ENCODE data around the gene THSD7B.

Gene THSD7B

GRCh38 chr2:137187216-137187615 lies 421.9 kb downstream of the THSD7B start:
- no peak overlapping the region for H2BK120ac ChIP-seq (ENCODE audit: low read depth, low read length)
- H3K4ac ChIP-seq (ENCODE audit: low read depth in 1 of 2, low read length in 2 of 2), result no peak overlapping the region
- H3K79me1 ChIP-seq (replicated peaks; ENCODE audit: low read length, poor library complexity, severe bottlenecking), result no peaks in the 10 kb centered on the region
- H3K27ac ChIP-seq (ENCODE audit: low read length, poor library complexity, severe bottlenecking), result no peak overlapping the region
- no peak overlapping the region for H3K23ac ChIP-seq (ENCODE audit: low read length in 2 of 2)
- H2BK5ac ChIP-seq (ENCODE audit: low read depth, low read length, poor library complexity, severe bottlenecking), result no peak overlapping the region
- no peak overlapping the region for H3K4me3 ChIP-seq (ENCODE audit: insufficient read depth in 1 of 2, low read depth in 1 of 2, low read length in 2 of 2)
- no peak overlapping the region for H2BK12ac ChIP-seq (ENCODE audit: low read length in 2 of 2)
- no peak for DNase-seq
- no peaks in the 10 kb centered on the region for H3K9me3 ChIP-seq (ENCODE audit: control insufficient read depth, low read length)
- no peak overlapping the region for H3K18ac ChIP-seq (ENCODE audit: low read depth in 1 of 2, low read length in 2 of 2)
- H3K27me3 ChIP-seq (ENCODE audit: control insufficient read depth in 1 of 2, insufficient read depth in 1 of 2, low read length in 2 of 2), result no peaks in the 10 kb centered on the region
- no peak overlapping the region for H2BK15ac ChIP-seq (ENCODE audit: low read depth, poor library complexity, severe bottlenecking)
- H3K14ac ChIP-seq (ENCODE audit: low read length in 2 of 2), result no peak overlapping the region
- H3K4me1 ChIP-seq (ENCODE audit: control insufficient read depth, insufficient read depth, low read depth, low read length), result peaks cover 6% of the 10 kb centered on the region
- no peaks in the 10 kb centered on the region for H3K36me3 ChIP-seq (ENCODE audit: control insufficient read depth in 1 of 2, insufficient read depth in 2 of 2, low read depth in 1 of 2, low read length in 2 of 2)
- no peak overlapping the region for H2AK5ac ChIP-seq (ENCODE audit: low read length, severe bottlenecking)
- no peak overlapping the region for H4K8ac ChIP-seq (ENCODE audit: low read length)
- no peak overlapping the region for H3K9ac ChIP-seq (ENCODE audit: low read length)
- no peak overlapping the region for H2AFZ ChIP-seq (ENCODE audit: low read depth, low read length)
- no peak overlapping the region for H4K91ac ChIP-seq (ENCODE audit: low read length)
- 81% methylated on average over 2 of the region's 2 CpGs for WGBS
- H3K4me2 ChIP-seq (ENCODE audit: low read length, poor library complexity, severe bottlenecking), result no peak overlapping the region

- Histone ChIP-seq H3K14ac (ENCODE audit: low read length in 2 of 2) (no peak overlapping the region), H3K4me2 (ENCODE audit: low read length, poor library complexity, severe bottlenecking) (no peak overlapping the region), H2AK5ac (ENCODE audit: low read length, severe bottlenecking) (no peak overlapping the region), H3K18ac (ENCODE audit: low read depth in 1 of 2, low read length in 2 of 2) (no peak overlapping the region), H3K23ac (ENCODE audit: low read length in 2 of 2) (no peak overlapping the region), H2BK15ac (ENCODE audit: low read depth, poor library complexity, severe bottlenecking) (no peak overlapping the region), H3K27ac (ENCODE audit: low read length, poor library complexity, severe bottlenecking) (no peak overlapping the region), H3K4me3 (ENCODE audit: insufficient read depth in 1 of 2, low read depth in 1 of 2, low read length in 2 of 2) (no peak overlapping the region), H3K79me1 (replicated peaks; ENCODE audit: low read length, poor library complexity, severe bottlenecking) (no peaks in the 10 kb centered on the region), H3K9me3 (ENCODE audit: control insufficient read depth, low read length) (no peaks in the 10 kb centered on the region), H3K4ac (ENCODE audit: low read depth in 1 of 2, low read length in 2 of 2) (no peak overlapping the region), H3K4me1 (ENCODE audit: control insufficient read depth, insufficient read depth, low read depth, low read length) (peaks cover 9% of the 10 kb centered on the region), H4K91ac (ENCODE audit: low read length) (no peak overlapping the region), H2BK5ac (ENCODE audit: low read depth, low read length, poor library complexity, severe bottlenecking) (no peak overlapping the region), H3K27me3 (ENCODE audit: control insufficient read depth in 1 of 2, insufficient read depth in 1 of 2, low read length in 2 of 2) (no peaks in the 10 kb centered on the region), H2AFZ (ENCODE audit: low read depth, low read length) (no peak overlapping the region), H3K9ac (ENCODE audit: low read length) (no peak overlapping the region), H3K36me3 (ENCODE audit: control insufficient read depth in 1 of 2, insufficient read depth in 2 of 2, low read depth in 1 of 2, low read length in 2 of 2) (no peaks in the 10 kb centered on the region), H2BK12ac (ENCODE audit: low read length in 2 of 2) (no peak overlapping the region), H2BK120ac (ENCODE audit: low read depth, low read length) (no peak overlapping the region), H4K8ac (ENCODE audit: low read length) (no peak overlapping the region)
- 57% methylated on average over 13 of the region's 13 CpGs for WGBS
- no peak for DNase-seq
Measured at GRCh38 chr2:137190411-137191195, 425.3 kb downstream of the THSD7B start.

DNA sequence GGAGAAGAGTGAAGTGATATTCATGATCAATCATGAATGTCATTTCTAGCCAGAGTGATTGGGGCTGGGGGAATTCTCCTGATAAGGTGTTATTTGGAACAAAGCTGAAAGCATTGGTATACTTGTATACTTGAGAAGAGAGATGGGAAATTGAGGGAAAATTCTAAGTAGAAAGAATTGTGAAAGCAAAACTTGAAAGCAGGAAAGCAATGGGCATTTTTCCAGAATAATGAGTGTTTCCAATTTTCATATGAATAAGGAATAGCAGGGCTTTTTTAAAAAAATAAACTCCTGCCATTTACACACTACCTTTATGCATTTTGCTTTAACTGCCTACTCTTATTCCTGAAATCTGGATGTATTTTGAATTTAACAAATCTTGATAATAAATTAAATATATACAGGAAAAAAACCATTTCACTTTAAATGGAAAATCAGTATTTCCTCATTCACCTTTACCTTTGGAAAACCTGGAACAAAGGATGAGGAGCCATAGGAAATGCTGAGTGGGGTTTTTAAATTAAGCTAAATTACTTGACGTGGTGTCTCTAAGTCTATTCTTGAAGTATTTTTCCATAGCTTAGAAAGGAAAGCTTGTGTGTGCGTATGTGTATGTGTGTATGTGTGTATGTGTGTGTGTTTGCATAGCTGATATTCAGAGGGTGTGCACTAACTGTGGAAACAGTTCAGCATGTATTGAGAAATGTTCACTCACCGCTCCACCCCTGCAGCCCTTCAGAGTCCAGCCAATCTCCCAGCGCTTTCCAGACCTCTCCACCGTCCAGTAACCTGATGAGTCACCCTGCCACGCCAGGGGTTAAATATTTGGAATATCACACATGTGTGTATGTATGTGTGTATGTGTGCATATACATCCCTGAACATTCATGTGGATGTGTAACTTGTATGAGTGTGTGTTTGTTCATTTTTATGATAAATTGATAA lies 427.3 kb downstream of the THSD7B start:
- H3K79me1 ChIP-seq (replicated peaks; ENCODE audit: low read length, poor library complexity, severe bottlenecking), result no peaks in the 10 kb centered on the region
- DNase-seq, result peak; percentile 8
- no peak overlapping the region for H3K4me2 ChIP-seq (ENCODE audit: low read length, poor library complexity, severe bottlenecking)
- H3K14ac ChIP-seq (ENCODE audit: low read length in 2 of 2), result no peak overlapping the region
- H3K18ac ChIP-seq (ENCODE audit: low read depth in 1 of 2, low read length in 2 of 2), result no peak overlapping the region
- no peak overlapping the region for H3K9ac ChIP-seq (ENCODE audit: low read length)
- no peak overlapping the region for H2AFZ ChIP-seq (ENCODE audit: low read depth, low read length)
- no peak overlapping the region for H3K23ac ChIP-seq (ENCODE audit: low read length in 2 of 2)
- H3K4me3 ChIP-seq (ENCODE audit: insufficient read depth in 1 of 2, low read depth in 1 of 2, low read length in 2 of 2), result no peak overlapping the region
- no peak overlapping the region for H2BK5ac ChIP-seq (ENCODE audit: low read depth, low read length, poor library complexity, severe bottlenecking)
- no peak overlapping the region for H2BK120ac ChIP-seq (ENCODE audit: low read depth, low read length)
- H4K91ac ChIP-seq (ENCODE audit: low read length), result no peak overlapping the region
- H3K4me1 ChIP-seq (ENCODE audit: control insufficient read depth, insufficient read depth, low read depth, low read length), result peaks cover 9% of the 10 kb centered on the region
- no peaks in the 10 kb centered on the region for H3K36me3 ChIP-seq (ENCODE audit: control insufficient read depth in 1 of 2, insufficient read depth in 2 of 2, low read depth in 1 of 2, low read length in 2 of 2)
- no peak overlapping the region for H3K4ac ChIP-seq (ENCODE audit: low read depth in 1 of 2, low read length in 2 of 2)
- no peak overlapping the region for H2BK12ac ChIP-seq (ENCODE audit: low read length in 2 of 2)
- H2AK5ac ChIP-seq (ENCODE audit: low read length, severe bottlenecking), result no peak overlapping the region
- WGBS, result 56% methylated on average over 4 of the region's 6 CpGs
- H4K8ac ChIP-seq (ENCODE audit: low read length), result no peak overlapping the region
- no peaks in the 10 kb centered on the region for H3K9me3 ChIP-seq (ENCODE audit: control insufficient read depth, low read length)
- no peak overlapping the region for H3K27ac ChIP-seq (ENCODE audit: low read length, poor library complexity, severe bottlenecking)
- no peak overlapping the region for H2BK15ac ChIP-seq (ENCODE audit: low read depth, poor library complexity, severe bottlenecking)
- H3K27me3 ChIP-seq (ENCODE audit: control insufficient read depth in 1 of 2, insufficient read depth in 1 of 2, low read length in 2 of 2), result no peaks in the 10 kb centered on the region

DNA sequence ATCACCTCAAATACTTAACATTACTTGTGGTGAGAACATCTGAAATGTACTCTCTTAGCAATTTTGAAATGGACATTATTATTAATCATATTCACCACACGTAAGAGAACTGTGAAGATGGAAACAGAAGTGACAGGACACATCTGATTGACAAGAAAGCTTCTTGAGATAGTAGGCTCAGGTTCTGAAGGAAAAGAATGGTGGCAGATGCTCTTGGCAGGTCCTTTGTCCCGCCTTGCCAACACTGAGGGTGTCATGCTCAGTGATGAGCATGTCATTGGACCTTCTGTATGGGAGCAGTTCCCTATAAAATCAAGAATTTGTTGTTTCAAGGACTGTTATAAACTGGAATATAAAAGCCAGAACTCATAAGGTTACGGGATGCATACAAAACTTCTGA lies 428.1 kb downstream of the THSD7B start:
- Histone ChIP-seq H3K9me3 (ENCODE audit: control insufficient read depth, low read length) (no peaks in the 10 kb centered on the region), H2BK12ac (ENCODE audit: low read length in 2 of 2) (no peak overlapping the region), H3K4me1 (ENCODE audit: control insufficient read depth, insufficient read depth, low read depth, low read length) (peaks cover 9% of the 10 kb centered on the region), H3K4ac (ENCODE audit: low read depth in 1 of 2, low read length in 2 of 2) (no peak overlapping the region), H3K4me3 (ENCODE audit: insufficient read depth in 1 of 2, low read depth in 1 of 2, low read length in 2 of 2) (no peak overlapping the region), H2BK5ac (ENCODE audit: low read depth, low read length, poor library complexity, severe bottlenecking) (peak overlapping the region; percentile 8), H2BK120ac (ENCODE audit: low read depth, low read length) (no peak overlapping the region), H3K14ac (ENCODE audit: low read length in 2 of 2) (no peak overlapping the region), H3K36me3 (ENCODE audit: control insufficient read depth in 1 of 2, insufficient read depth in 2 of 2, low read depth in 1 of 2, low read length in 2 of 2) (no peaks in the 10 kb centered on the region), H3K79me1 (replicated peaks; ENCODE audit: low read length, poor library complexity, severe bottlenecking) (no peaks in the 10 kb centered on the region), H3K18ac (ENCODE audit: low read depth in 1 of 2, low read length in 2 of 2) (no peak overlapping the region), H2BK15ac (ENCODE audit: low read depth, poor library complexity, severe bottlenecking) (no peak overlapping the region), H4K8ac (ENCODE audit: low read length) (no peak overlapping the region), H2AFZ (ENCODE audit: low read depth, low read length) (no peak overlapping the region), H2AK5ac (ENCODE audit: low read length, severe bottlenecking) (peak overlapping the region; percentile 78), H3K9ac (ENCODE audit: low read length) (no peak overlapping the region), H3K27ac (ENCODE audit: low read length, poor library complexity, severe bottlenecking) (peak overlapping the region; percentile 56), H3K27me3 (ENCODE audit: control insufficient read depth in 1 of 2, insufficient read depth in 1 of 2, low read length in 2 of 2) (no peaks in the 10 kb centered on the region), H3K4me2 (ENCODE audit: low read length, poor library complexity, severe bottlenecking) (no peak overlapping the region), H3K23ac (ENCODE audit: low read length in 2 of 2) (no peak overlapping the region), H4K91ac (ENCODE audit: low read length) (no peak overlapping the region)
- 70% methylated on average over 3 of the region's 3 CpGs for whole genome bisulfite sequencing
- DNase-seq, result no peak

All from mesenchymal stem cell (in vitro differentiated cells and primary cell).